ENCODE results near the gene PLCB1.
A peak's percentile ranks its signal among the peaks of the same experiment; 100 is the strongest.
"Not testable (repeated sequence)": the region's sequence is repeated elsewhere in the genome, so short reads cannot be mapped to it uniquely, and the experiment has no call there.

Gene PLCB1

GRCh38 chr20:8131598-8132483 lies at the start of gene PLCB1:
PLCB1 (plus strand) TSS chr20:8132266; CDS start chr20:8132652, 386 bp downstream.
- peak; percentile 85 for DNase-seq

DNA sequence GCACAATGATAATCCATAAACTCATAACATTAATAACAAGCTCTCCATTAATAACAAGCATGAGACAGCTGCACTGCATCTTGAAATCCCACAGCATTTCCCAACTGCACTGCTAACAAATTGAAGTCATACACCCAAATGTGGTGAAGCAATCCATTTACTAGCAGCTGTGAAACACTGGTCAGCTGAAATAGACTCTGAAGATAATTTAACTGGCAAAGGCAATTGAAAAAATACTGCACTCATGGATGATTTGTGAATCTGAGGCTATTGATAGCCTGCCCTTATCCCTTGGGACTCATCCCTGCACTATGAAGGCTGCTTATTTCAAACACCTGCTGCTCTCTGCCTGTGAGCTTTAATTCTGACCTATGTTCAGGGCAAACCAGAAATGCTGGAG lies 49.1 kb upstream of the PLCB1 start:
- DNase-seq = no peak

DNA sequence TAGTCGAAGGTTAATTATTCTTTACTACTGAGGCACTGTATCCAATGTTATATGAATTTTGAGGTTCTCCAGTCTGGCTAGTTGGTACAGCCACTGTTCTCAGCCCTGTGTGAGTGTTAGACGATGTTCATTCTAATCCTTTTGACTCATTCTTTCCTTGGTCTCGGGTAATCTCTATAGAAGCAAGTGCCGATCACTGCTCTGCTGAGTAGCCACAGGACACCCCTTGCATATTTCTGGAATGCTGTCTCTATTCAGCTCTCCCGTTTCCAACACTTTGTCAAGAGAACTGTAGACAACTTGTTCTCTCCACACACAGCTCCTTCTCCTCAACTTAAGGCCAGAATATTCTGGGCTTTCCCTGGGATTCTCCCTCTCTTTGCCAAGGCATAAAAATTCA lies 42.4 kb upstream of the PLCB1 start:
- no peak for DNase-seq

DNA sequence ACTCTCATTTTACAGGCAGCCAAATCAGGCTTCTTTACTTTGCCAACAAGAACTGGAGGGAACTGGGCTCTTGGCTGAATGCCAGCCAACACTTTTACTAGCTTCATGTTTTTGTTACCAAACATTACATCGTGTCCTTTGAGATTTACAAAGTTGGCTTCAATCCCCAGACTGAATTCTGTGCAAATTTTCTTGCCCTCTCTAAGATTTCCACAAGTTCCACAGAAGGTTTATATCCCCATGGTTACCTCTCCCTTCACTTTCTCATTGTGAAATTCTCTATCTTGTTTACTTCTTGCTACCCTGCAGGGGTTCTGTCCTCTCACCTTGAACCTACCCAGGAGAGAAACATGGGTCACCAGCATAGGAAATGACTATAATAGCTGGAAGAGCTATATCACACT lies 37.6 kb upstream of the PLCB1 start:
- DNase-seq = no peak

DNA sequence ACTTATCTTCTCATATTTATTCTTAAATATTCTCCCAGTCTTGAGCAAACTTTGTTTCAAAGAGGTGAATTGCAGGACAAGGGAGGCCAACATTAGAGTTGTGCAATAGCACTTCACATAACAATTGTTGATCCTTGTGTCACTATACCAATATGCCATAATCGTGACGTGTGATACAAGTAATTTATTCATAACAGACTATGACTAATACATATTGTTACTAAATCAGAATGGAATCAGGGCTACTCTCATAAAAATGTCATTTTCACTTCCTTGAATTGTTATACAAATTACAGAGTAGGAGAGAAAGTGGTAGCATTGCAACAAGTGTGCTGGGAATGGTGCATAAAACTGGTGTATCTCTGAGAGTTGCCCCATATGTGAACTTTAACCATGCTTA lies 37.2 kb upstream of the PLCB1 start:
- no peak for DNase-seq

GRCh38 chr20:8095648-8096572 lies 36.2 kb upstream of the PLCB1 start:
- no peak for DNase-seq

GRCh38 chr20:8097307-8097706 lies 34.8 kb upstream of the PLCB1 start:
- no peak for DNase-seq

DNA sequence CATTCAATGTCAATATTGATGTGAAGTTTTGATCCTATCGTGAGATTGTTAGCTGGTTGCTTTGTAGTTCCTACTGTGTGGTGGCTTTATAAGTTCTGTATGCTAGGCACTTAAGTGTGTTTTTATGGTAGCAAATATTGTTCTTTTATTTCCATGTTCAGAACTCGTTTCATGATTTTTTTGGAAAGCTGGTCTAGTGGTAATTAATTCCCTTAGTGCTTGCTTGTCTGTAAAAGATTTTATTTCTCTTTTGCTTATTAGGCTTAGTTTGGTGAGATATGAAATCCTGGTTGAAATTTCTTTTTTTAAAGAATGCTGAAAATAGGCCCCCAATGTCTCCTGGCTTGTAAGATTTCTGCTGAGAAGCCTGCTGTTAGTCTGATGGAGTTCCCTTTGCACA lies 27.8 kb upstream of the PLCB1 start:
- DNase-seq = no peak

GRCh38 chr20:8114612-8115011 lies 17.5 kb upstream of the PLCB1 start:
- DNase-seq = not testable (repeated sequence)

DNA sequence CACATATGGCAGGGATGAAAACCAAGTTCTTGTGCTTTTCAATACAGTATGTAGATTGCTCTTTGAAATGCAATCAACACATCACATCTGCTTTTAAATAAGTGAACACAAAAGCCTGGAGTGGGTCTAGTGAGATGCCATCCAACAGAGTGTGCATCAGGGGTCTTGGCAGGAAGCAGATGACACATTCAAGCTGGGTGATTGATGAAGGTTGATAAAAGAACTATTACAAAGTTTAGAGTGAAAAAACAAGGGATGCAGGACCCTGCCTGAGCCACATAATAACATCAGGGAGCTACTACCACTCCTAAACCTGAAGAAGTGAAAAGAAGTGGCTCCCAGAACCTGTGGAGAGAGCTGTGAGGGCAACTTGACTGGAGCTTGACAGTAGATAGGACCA lies 16.6 kb upstream of the PLCB1 start:
- no peak for DNase-seq

DNA sequence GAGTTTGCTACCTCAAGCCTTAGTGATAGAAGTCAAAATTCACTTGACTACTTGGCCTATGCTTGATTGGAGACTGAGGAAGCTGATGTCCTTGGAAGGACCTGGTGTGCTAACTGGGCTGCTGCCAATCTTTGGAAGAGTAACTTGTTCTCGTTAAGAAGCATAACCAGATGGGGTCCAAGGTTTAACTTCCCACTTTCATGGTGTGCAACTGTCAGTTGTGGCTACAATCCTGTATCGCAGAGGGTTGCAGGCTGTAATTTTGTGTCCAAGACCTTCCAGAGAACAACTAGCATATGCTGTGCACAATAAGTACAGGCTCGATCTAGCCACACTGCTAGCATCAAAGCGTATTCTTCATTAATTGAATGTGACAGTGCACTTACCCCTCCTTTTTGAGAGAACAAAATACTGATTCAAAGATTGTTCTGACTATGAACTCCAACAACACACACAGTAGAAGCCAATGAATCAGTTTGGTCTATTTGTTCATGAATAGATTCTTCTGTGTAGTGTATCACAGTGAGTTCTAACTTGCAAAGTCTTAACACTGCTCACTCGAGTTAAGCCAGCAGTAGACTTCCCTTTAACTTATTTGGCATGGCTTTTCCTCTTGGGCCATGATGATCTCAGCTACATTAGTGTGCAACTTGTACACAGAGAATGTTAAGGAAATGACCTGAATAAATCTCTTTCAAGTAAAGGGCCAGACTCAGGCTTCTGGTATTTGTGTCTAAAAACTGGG lies 15.8 kb upstream of the PLCB1 start:
- DNase-seq = no peak

GRCh38 chr20:8117636-8118035 lies 14.4 kb upstream of the PLCB1 start:
- DNase-seq = no peak

DNA sequence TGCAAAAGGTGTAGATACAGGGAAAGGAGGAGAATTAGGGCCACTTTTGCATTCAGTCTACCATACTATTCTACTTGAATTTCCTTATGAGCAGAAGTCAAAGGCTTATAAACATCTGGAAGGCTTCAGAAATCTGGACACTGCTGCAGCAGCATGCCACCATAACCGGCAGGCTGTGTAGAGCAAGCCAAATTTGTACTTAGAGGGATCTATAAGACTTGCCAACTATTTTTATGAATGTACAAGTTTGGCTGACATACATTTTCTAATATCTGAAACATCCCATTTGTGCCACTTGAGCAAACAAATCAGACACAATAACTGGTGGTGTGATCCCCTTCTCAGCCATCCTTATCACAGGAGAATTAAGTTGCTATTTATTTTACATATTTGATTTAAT lies 14.0 kb upstream of the PLCB1 start:
- no peak for DNase-seq

DNA sequence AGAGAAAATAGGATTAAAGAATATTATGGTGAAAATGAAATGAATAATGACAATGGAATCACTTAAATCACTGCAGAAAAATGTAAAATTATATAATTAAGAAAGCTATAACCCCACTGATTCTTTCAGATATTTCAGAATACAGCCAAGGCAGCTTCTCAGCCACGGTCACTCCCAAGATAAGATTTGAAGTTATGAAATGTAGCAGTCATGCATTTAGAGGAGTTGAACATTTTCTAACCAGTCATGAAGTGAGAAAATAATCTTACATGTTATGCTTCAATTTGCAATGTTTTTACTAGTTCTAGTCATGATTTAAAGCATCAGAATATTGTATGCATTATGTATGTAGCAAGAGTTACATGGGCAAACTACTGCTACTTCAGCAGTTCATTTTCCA lies 13.3 kb upstream of the PLCB1 start:
- no peak for DNase-seq

- no peak for DNase-seq
Measured at GRCh38 chr20:8121666-8122065, 10.4 kb upstream of the PLCB1 start.

GRCh38 chr20:8124639-8125038 lies 7.4 kb upstream of the PLCB1 start:
- DNase-seq = no peak

DNA sequence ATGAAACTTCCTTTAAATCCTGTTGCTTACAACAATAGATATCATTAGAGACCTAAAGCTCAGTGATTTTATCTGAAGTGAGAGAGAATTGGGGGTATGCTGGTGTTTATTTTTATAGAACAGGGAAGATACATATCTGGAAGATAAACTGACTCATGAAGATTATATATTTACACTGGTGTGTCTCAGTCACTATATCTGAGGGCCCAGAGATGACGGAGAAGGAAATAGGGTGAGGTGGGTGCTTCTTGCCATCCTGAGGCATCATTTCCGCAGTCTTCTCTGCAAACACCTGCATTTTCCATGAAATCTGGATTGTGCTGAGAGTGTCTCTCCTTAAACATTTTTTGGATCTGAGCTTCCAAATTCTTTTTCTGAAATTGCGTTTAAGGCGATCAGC lies 5.9 kb upstream of the PLCB1 start:
- DNase-seq = no peak

DNA sequence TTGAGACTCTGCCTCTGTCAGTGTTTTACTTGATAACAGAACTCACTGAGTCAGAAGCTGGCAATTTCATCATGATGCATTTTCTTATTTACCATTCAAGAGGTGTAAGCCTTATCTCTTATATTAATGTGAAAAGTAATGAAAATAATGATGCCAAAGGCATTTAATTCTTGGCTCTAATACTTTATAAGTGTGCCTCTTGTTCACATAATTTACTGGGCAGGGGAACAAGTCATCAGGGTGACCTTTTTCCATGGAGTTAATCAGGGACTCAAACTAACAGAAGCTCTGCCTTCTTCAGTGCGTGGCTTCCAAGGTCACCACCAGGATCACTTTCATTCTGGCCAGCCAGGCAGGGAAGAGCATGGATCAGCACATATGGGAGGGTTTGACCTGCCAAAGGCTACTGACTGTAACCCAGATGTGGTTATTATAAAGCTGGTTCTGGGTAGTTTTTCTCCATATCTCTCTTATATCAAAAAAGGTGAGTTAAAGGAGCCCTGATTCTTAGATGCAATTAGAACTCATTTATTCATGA lies 5.2 kb upstream of the PLCB1 start:
- no peak for DNase-seq

- no peak for DNase-seq
Measured at GRCh38 chr20:8127553-8128255, 4.4 kb upstream of the PLCB1 start.

DNA sequence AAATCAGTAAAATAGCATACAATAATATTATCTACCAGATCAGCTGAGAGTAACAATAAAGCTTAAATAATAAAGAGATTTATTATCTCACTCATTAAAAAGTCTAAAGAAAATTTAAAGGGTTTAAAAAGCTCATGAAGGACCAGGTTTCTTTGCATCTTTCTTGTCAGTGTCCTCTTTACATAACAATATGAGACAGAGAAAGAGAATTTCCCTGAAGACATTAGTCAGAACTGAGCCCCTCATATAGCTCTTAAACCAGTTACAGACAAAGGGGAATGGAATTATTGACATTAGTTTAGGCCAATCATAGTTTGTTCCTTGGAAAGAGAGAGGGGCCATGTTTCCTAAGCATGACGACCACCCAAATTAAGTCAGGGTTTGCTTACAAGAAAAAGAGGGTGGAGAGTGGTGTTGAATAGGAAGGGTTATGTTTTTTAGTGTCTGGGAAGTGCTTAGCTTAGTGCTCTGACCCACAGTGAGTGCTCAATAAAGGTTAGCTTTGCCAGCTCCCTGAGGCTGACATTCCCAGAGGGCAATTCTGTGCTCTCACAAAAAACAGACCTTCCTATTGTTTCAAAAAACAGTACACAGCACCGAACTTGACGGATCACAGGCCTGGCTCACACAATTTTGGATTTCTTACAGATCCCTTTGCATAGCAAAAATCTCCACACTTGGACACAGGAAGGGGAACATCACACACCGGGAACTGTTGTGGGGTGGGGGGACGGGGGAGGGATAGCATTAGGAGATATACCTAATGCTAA lies 3.6 kb upstream of the PLCB1 start:
- DNase-seq = no peak

GRCh38 chr20:8129211-8129976 lies 2.7 kb upstream of the PLCB1 start:
- no peak for DNase-seq
